ENCODE measurements around the gene SLC26A1.
A peak's percentile ranks its signal among the peaks of the same experiment; 100 is the strongest.

SLC26A1 gene

GRCh38 chr4:1014291-1015167 lies 21.3 kb upstream of the SLC26A1 start:
- no peak for DNase-seq (ENCODE audit: low read depth)

GRCh38 chr4:1013225-1014073 lies 20.2 kb upstream of the SLC26A1 start:
- no peak for DNase-seq (ENCODE audit: low read depth)

- DNase-seq (ENCODE audit: low read depth), result no peak
Measured at GRCh38 chr4:1012034-1012739, 19.0 kb upstream of the SLC26A1 start.

GRCh38 chr4:1011666-1012033 lies 18.4 kb upstream of the SLC26A1 start:
- DNase-seq (ENCODE audit: low read depth), result no peak

GRCh38 chr4:1011022-1011665 lies 17.9 kb upstream of the SLC26A1 start, which contains the start of gene FGFRL1:
Gene FGFRL1, plus strand, starts transcription at chr4:1011626. Its CDS starts 860 bp downstream, at chr4:1012486.
- peak; percentile 59 for DNase-seq (ENCODE audit: low read depth)

GRCh38 chr4:1010395-1011021 lies 17.3 kb upstream of the SLC26A1 start:
- peak; percentile 70 for DNase-seq (ENCODE audit: low read depth)

- no peak for DNase-seq (ENCODE audit: low read depth)
Measured at GRCh38 chr4:1009542-1010394, 16.6 kb upstream of the SLC26A1 start.

GRCh38 chr4:1008840-1009541 lies 15.8 kb upstream of the SLC26A1 start:
- no peak for DNase-seq (ENCODE audit: low read depth)

- no peak for DNase-seq (ENCODE audit: low read depth)
Measured at GRCh38 chr4:1006856-1007255, 13.7 kb upstream of the SLC26A1 start.

- no peak for DNase-seq (ENCODE audit: low read depth)
Measured at GRCh38 chr4:1004557-1005485, 11.6 kb upstream of the SLC26A1 start.

- DNase-seq (ENCODE audit: low read depth), result no peak
Measured at GRCh38 chr4:1004071-1004418, 10.8 kb upstream of the SLC26A1 start.

- DNase-seq (ENCODE audit: low read depth), result no peak
Measured at GRCh38 chr4:1003271-1004070, 10.3 kb upstream of the SLC26A1 start.

GRCh38 chr4:1002631-1003251 lies 9.5 kb upstream of the SLC26A1 start:
- DNase-seq (ENCODE audit: low read depth), result no peak

- DNase-seq (ENCODE audit: low read depth), result no peak
Measured at GRCh38 chr4:1002131-1002630, 9.0 kb upstream of the SLC26A1 start.

GRCh38 chr4:1001561-1002130 lies 8.4 kb upstream of the SLC26A1 start:
- DNase-seq (ENCODE audit: low read depth), result no peak

- no peak for DNase-seq (ENCODE audit: low read depth)
Measured at GRCh38 chr4:1000686-1001260, 7.6 kb upstream of the SLC26A1 start.

Measured in fibroblast of the conjunctiva (primary cell).